ENCODE data around the gene ZC3H7A. TPM values are rescaled to one million over a fixed set of nuclear protein-coding genes. Genes with fewer than 3 reads are reported as not detected.

The ZC3H7A gene
- total and polyA plus RNA-seq, 2 of the 13 experiments (the other 11 are each of a cell fraction or from before 2014, with no cell fraction given), result 29.2 to 36.8 TPM

- TF ChIP-seq ZBTB39 (CRISPR knock-in tag; IDR thresholded peaks at IDR 0.05), result peak; percentile 23; the same call in 1 of the 2 replicates
- TF ChIP-seq ZNF264 (CRISPR knock-in tag; IDR thresholded peaks at IDR 0.05), result peak; percentile 82; the same call in 1 of the 2 replicates
- no peak; the same call in 1 of the 2 replicates for TF ChIP-seq TCF7 (IDR thresholded peaks at IDR 0.05; ENCODE audit: low read depth)
- TF ChIP-seq, protein P1, sequence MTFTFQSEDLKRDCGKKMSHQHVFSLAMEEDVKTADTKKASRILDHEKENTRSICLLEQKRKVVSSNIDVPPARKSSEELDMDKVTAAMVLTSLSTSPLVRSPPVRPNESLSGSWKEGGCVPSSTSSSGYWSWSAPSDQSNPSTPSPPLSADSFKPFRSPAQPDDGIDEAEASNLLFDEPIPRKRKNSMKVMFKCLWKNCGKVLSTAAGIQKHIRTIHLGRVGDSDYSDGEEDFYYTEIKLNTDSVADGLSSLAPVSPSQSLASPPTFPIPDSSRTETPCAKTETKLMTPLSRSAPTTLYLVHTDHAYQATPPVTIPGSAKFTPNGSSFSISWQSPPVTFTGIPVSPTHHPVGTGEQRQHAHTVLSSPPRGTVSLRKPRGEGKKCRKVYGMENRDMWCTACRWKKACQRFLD (CRISPR knock-in tag; IDR thresholded peaks at IDR 0.05; ENCODE audit: borderline replicate concordance), result no peak
- TF ChIP-seq PRMT3 (CRISPR knock-in tag; IDR thresholded peaks at IDR 0.05; ENCODE audit: borderline replicate concordance, low read depth), result no peak
- TF ChIP-seq TEAD3 (CRISPR knock-in tag; optimal IDR thresholded peaks at IDR 0.05; ENCODE audit: borderline replicate concordance), result peak; percentile 92
- TF ChIP-seq ZNF143 (CRISPR knock-in tag; IDR thresholded peaks at IDR 0.05), result no peak; the same call in 1 of the 2 replicates
- 0 out of 2 replicates have a peak, but pooled peaks have one; percentile 15 for TF ChIP-seq HOXD1 (CRISPR knock-in tag; IDR thresholded peaks at IDR 0.05)
- TF ChIP-seq ZBTB20 (CRISPR knock-in tag; IDR thresholded peaks at IDR 0.05; ENCODE audit: borderline replicate concordance, low read depth), result 0 out of 2 replicates have a peak, but pooled peaks have one; percentile 11
- TF ChIP-seq ZNF382 (CRISPR knock-in tag; IDR thresholded peaks at IDR 0.05; ENCODE audit: borderline replicate concordance), result no peak
- no peak for TF ChIP-seq ZMYM2 (CRISPR knock-in tag; IDR thresholded peaks at IDR 0.05)
- TF ChIP-seq NFYB (CRISPR knock-in tag; IDR thresholded peaks at IDR 0.05), result peak; percentile 38; the same call in 1 of the 2 replicates
- peak; percentile 79 for TF ChIP-seq ZMYM3 (CRISPR knock-in tag; IDR thresholded peaks at IDR 0.05)
- TF ChIP-seq HMG20A (CRISPR knock-in tag; IDR thresholded peaks at IDR 0.05; ENCODE audit: borderline replicate concordance), result peak; percentile 91
- TF ChIP-seq ZFP1 (CRISPR knock-in tag; IDR thresholded peaks at IDR 0.05), result peak; percentile 49; the same call in 1 of the 2 replicates
- 0 out of 2 replicates have a peak, but pooled peaks have one; percentile 15 for TF ChIP-seq LRRFIP1 (CRISPR knock-in tag; conservative IDR thresholded peaks at IDR 0.05)
- TF ChIP-seq ZNF83 (CRISPR knock-in tag; IDR thresholded peaks at IDR 0.05; ENCODE audit: borderline replicate concordance), result no peak
- TF ChIP-seq HNRNPUL1 (IDR thresholded peaks at IDR 0.05; ENCODE audit: low read depth, low read length), result no peak
- TF ChIP-seq XBP1 (CRISPR knock-in tag; IDR thresholded peaks at IDR 0.05), result peak; percentile 27; the same call in 1 of the 2 replicates
- TF ChIP-seq, protein P2, sequence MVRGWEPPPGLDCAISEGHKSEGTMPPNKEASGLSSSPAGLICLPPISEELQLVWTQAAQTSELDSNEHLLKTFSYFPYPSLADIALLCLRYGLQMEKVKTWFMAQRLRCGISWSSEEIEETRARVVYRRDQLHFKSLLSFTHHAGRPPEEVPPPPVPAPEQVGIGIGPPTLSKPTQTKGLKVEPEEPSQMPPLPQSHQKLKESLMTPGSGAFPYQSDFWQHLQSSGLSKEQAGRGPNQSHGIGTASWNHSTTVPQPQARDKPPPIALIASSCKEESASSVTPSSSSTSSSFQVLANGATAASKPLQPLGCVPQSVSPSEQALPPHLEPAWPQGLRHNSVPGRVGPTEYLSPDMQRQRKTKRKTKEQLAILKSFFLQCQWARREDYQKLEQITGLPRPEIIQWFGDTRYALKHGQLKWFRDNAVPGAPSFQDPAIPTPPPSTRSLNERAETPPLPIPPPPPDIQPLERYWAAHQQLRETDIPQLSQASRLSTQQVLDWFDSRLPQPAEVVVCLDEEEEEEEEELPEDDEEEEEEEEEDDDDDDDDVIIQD (CRISPR knock-in tag; IDR thresholded peaks at IDR 0.05; ENCODE audit: low read depth), result peak; percentile 40; the same call in 1 of the 2 replicates
- TF ChIP-seq CAMTA2 (CRISPR knock-in tag; IDR thresholded peaks at IDR 0.05; ENCODE audit: borderline replicate concordance), result no peak
- TF ChIP-seq CEBPG (CRISPR knock-in tag; IDR thresholded peaks at IDR 0.05), result peak; percentile 97
- TF ChIP-seq HES4 (CRISPR knock-in tag; IDR thresholded peaks at IDR 0.05; ENCODE audit: borderline replicate concordance), result no peak
- no peak for TF ChIP-seq ZMAT3 (CRISPR knock-in tag; conservative IDR thresholded peaks at IDR 0.05)
Observed at GRCh38 chr16:11743308-11744074, 53.6 kb downstream of the ZC3H7A start (continued).

All from HepG2 (cell line).